ENCODE data around the gene CEP152.
"Not testable (repeated sequence)": the region's sequence is repeated elsewhere in the genome, so short reads cannot be mapped to it uniquely, and the experiment has no call there.

CEP152 gene

GRCh38 chr15:48810414-48811324 is at the start of gene CEP152:
Gene CEP152, minus strand, starts transcription at chr15:48811069. Its CDS starts 5,420 bp downstream, at chr15:48805649.
- peak; percentile 100 for DNase-seq

GRCh38 chr15:48859426-48859825 is 48.6 kb upstream of the CEP152 start:
- DNase-seq, result no peak

GRCh38 chr15:48858401-48858800 is 47.5 kb upstream of the CEP152 start:
- peak; percentile 63 for DNase-seq

GRCh38 chr15:48856942-48857341 is 46.1 kb upstream of the CEP152 start:
- no peak for DNase-seq

GRCh38 chr15:48855501-48856440 is 44.9 kb upstream of the CEP152 start:
- no peak for DNase-seq

- not testable (repeated sequence) for DNase-seq
Observed at GRCh38 chr15:48854434-48854833, 43.6 kb upstream of the CEP152 start.

- no peak for DNase-seq
Observed at GRCh38 chr15:48851956-48852355, 41.1 kb upstream of the CEP152 start.

- DNase-seq, result no peak
Observed at GRCh38 chr15:48850648-48851047, 39.8 kb upstream of the CEP152 start.

- no peak for DNase-seq
Observed at GRCh38 chr15:48845123-48845522, 34.3 kb upstream of the CEP152 start.

GRCh38 chr15:48842501-48842900 is 31.6 kb upstream of the CEP152 start:
- no peak for DNase-seq

- no peak for DNase-seq
Observed at GRCh38 chr15:48834756-48835155, 23.9 kb upstream of the CEP152 start.

GRCh38 chr15:48833526-48834239 is 22.8 kb upstream of the CEP152 start:
- DNase-seq, result no peak

GRCh38 chr15:48832648-48833047 is 21.8 kb upstream of the CEP152 start:
- DNase-seq, result no peak

GRCh38 chr15:48828906-48829305 is 18.0 kb upstream of the CEP152 start:
- no peak for DNase-seq

- no peak for DNase-seq
Observed at GRCh38 chr15:48828471-48828870, 17.6 kb upstream of the CEP152 start.

- no peak for DNase-seq
Observed at GRCh38 chr15:48825075-48825474, 14.2 kb upstream of the CEP152 start.

GRCh38 chr15:48823706-48824105 is 12.8 kb upstream of the CEP152 start:
- no peak for DNase-seq

- no peak for DNase-seq
Observed at GRCh38 chr15:48823237-48823636, 12.4 kb upstream of the CEP152 start.

GRCh38 chr15:48814286-48814685 is 3.4 kb upstream of the CEP152 start:
- no peak for DNase-seq

GRCh38 chr15:48811325-48811958 is 573 bp upstream of the CEP152 start:
- DNase-seq, result no peak

- no peak for DNase-seq
Observed at GRCh38 chr15:48806151-48806550, 4.7 kb downstream of the CEP152 start.

GRCh38 chr15:48805591-48805990 is 5.3 kb downstream of the CEP152 start:
- DNase-seq, result no peak

Measured in activated CD4-positive, alpha-beta T cell treated with anti-CD3 and anti-CD28 coated beads, Interleukin-10, Interleukin-2, amounts not matched to agents 100 ng/mL and 50 ng/mL, durations not matched to agents 16 hours and 8 hours (primary cell).